KMS-11 (cell line): Measurements from ENCODE around the gene FNDC3B.

ENCODE experiments used
- H2AFZ ChIP-seq: fragments of 200-600 bp; sonication (generic); 2 replicates; pipeline ENCODE4 v1.6.1; 2016; ENCODE audit warnings: antibody characterized with exemption, mixed run types, low read depth
- H3K27ac ChIP-seq: fragments of 200-600 bp; sonication (generic); 2 replicates; pipeline ENCODE4 v1.6.1; 2016; ENCODE audit warnings: mild to moderate bottlenecking, mixed run types
- H3K27me3 ChIP-seq: fragments of 200-600 bp; sonication (generic); 2 replicates; pipeline ENCODE4 v1.6.1; 2017; ENCODE audit warnings: mild to moderate bottlenecking, low read depth, mixed run types, moderate library complexity; ENCODE audit not compliant: insufficient read depth
- H3K36me3 ChIP-seq: fragments of 200-600 bp; sonication (generic); 2 replicates; pipeline ENCODE4 v1.6.1; 2017; ENCODE audit warnings: mild to moderate bottlenecking, mixed run types; ENCODE audit not compliant: insufficient read depth
- H3K4me1 ChIP-seq: fragments of 200-600 bp; sonication (generic); 2 replicates; pipeline ENCODE4 v1.6.1; 2016; ENCODE audit warnings: mild to moderate bottlenecking, low read depth, mixed run types; ENCODE audit not compliant: poor library complexity, severe bottlenecking
- H3K4me2 ChIP-seq: fragments of 200-600 bp; sonication (generic); 2 replicates; pipeline ENCODE4 v1.7.0; 2016; ENCODE audit warnings: mild to moderate bottlenecking, mixed run types
- H3K4me3 ChIP-seq: fragments of 200-600 bp; sonication (generic); IDR thresholded peaks from 2 replicates; pipeline ENCODE4 v1.6.1; 2017; ENCODE audit warnings: low read depth, low read length, mixed read lengths; ENCODE audit not compliant: insufficient read depth
- H3K79me2 ChIP-seq: fragments of 200-600 bp; sonication (generic); 2 replicates; pipeline ENCODE4 v1.6.1; 2016; ENCODE audit warnings: low read depth, mixed run types; ENCODE audit not compliant: insufficient read depth
- H3K9ac ChIP-seq: fragments of 200-600 bp; sonication (generic); 2 replicates; pipeline ENCODE4 v1.6.1; 2016; ENCODE audit warnings: mild to moderate bottlenecking, mixed run types
- H4K20me1 ChIP-seq: fragments of 200-600 bp; sonication (generic); 2 replicates; pipeline ENCODE4 v1.6.1; 2016; ENCODE audit warnings: mild to moderate bottlenecking, mixed run types; ENCODE audit not compliant: insufficient read depth
- CTCF ChIP-seq: fragments of 200-600 bp; sonication (generic); conservative IDR thresholded peaks from 2 replicates; pipeline ENCODE4 v1.6.1; 2017; ENCODE audit warnings: low read depth, mild to moderate bottlenecking, antibody characterized with exemption, low read length, moderate library complexity, mixed read lengths

FNDC3B gene

GRCh38 chr3:172218350-172219323 is 179.3 kb downstream of the FNDC3B start:
- peaks cover 18% of the 10 kb centered on the region for H4K20me1 ChIP-seq

GRCh38 chr3:172219750-172220149 is 180.4 kb downstream of the FNDC3B start:
- Histone ChIP-seq H3K4me1 (peaks cover 32% of the 10 kb centered on the region), H4K20me1 (peaks cover 18% of the 10 kb centered on the region; the same call in 1 of the 2 replicates), H3K36me3 (no peaks in the 10 kb centered on the region; the same call in 1 of the 2 replicates), H3K27me3 (no peaks in the 10 kb centered on the region), H3K4me3 (no peak overlapping the region), H3K9ac (no peak overlapping the region), H3K27ac (no peak overlapping the region), H3K4me2 (no peak overlapping the region), H2AFZ (no peak overlapping the region), H3K79me2 (peaks cover 93% of the 10 kb centered on the region)
- no peak for TF ChIP-seq CTCF

More at GRCh38 chr3:172218350-172219323, 179.3 kb downstream of the FNDC3B start:
- Histone ChIP-seq H3K79me2 (peaks cover 92% of the 10 kb centered on the region), H3K4me1 (peaks cover 39% of the 10 kb centered on the region), H2AFZ (no peak overlapping the region), H3K9ac (no peak overlapping the region), H3K27me3 (no peaks in the 10 kb centered on the region), H3K4me3 (no peak overlapping the region), H3K36me3 (no peaks in the 10 kb centered on the region; the same call in 1 of the 2 replicates), H3K27ac (no peak overlapping the region), H3K4me2 (no peak overlapping the region)
- no peak for TF ChIP-seq CTCF

GRCh38 chr3:172221547-172221946 is 182.2 kb downstream of the FNDC3B start:
- Histone ChIP-seq H3K27ac (no peak overlapping the region), H4K20me1 (peaks cover 14% of the 10 kb centered on the region; the same call in 1 of the 2 replicates), H3K79me2 (peaks cover 90% of the 10 kb centered on the region)

GRCh38 chr3:172222478-172223071 is 183.2 kb downstream of the FNDC3B start:
- TF ChIP-seq CTCF: no peak
- Histone ChIP-seq H3K36me3 (peaks cover 6% of the 10 kb centered on the region; the same call in 1 of the 2 replicates), H3K4me2 (no peak overlapping the region), H3K27ac (no peak overlapping the region), H3K4me3 (no peak overlapping the region), H3K79me2 (peaks cover 87% of the 10 kb centered on the region), H3K4me1 (peaks cover 15% of the 10 kb centered on the region), H2AFZ (no peak overlapping the region), H3K27me3 (no peaks in the 10 kb centered on the region), H3K9ac (no peak overlapping the region), H4K20me1 (peaks cover 14% of the 10 kb centered on the region; the same call in 1 of the 2 replicates)

More at GRCh38 chr3:172221547-172221946, 182.2 kb downstream of the FNDC3B start:
- no peak overlapping the region for H3K4me3 ChIP-seq
- H2AFZ ChIP-seq: no peak overlapping the region
- no peak for TF ChIP-seq CTCF
- H3K4me1 ChIP-seq: peaks cover 25% of the 10 kb centered on the region
- H3K27me3 ChIP-seq: no peaks in the 10 kb centered on the region
- H3K4me2 ChIP-seq: no peak overlapping the region
- peaks cover 1% of the 10 kb centered on the region; the same call in 1 of the 2 replicates for H3K36me3 ChIP-seq
- H3K9ac ChIP-seq: no peak overlapping the region
